ENCODE results near the gene MACC1.

DNA sequence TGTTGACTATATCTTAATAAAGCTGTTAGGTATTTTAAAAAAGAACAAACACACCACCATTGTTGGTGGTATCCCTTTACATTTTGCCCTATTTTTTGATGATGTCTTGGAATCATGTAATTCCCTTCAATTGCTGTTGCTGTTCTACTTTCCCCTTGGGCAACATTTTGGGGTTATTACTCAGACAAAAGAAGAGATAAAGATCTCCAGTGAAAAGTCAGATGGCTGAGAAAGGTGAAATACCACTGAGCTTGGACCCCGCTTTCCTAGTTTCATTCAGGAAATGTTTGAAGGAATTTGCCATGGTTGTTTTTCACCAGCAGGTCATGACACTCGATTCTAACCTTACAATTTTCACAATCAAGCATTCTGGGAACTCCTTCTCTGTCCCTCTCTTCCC, 84.6 kb downstream of the MACC1 start:
- no peak for TF ChIP-seq SP1 (IDR thresholded peaks at IDR 0.05)
- TF ChIP-seq, protein P1, sequence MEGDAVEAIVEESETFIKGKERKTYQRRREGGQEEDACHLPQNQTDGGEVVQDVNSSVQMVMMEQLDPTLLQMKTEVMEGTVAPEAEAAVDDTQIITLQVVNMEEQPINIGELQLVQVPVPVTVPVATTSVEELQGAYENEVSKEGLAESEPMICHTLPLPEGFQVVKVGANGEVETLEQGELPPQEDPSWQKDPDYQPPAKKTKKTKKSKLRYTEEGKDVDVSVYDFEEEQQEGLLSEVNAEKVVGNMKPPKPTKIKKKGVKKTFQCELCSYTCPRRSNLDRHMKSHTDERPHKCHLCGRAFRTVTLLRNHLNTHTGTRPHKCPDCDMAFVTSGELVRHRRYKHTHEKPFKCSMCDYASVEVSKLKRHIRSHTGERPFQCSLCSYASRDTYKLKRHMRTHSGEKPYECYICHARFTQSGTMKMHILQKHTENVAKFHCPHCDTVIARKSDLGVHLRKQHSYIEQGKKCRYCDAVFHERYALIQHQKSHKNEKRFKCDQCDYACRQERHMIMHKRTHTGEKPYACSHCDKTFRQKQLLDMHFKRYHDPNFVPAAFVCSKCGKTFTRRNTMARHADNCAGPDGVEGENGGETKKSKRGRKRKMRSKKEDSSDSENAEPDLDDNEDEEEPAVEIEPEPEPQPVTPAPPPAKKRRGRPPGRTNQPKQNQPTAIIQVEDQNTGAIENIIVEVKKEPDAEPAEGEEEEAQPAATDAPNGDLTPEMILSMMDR (IDR thresholded peaks at IDR 0.05; ENCODE audit: low read depth, low read length, missing input control), result no peak
- no peak for TF ChIP-seq TAF1 (conservative IDR thresholded peaks at IDR 0.05)
- no peak for TF ChIP-seq GABPA (IDR thresholded peaks at IDR 0.05 in 1 of 2, conservative IDR thresholded peaks at IDR 0.05 in 1 of 2)
- TF ChIP-seq MAX (IDR thresholded peaks at IDR 0.05), result no peak
- no peak for TF ChIP-seq RXRA (IDR thresholded peaks at IDR 0.05)
- no peak for TF ChIP-seq EGR1 (IDR thresholded peaks at IDR 0.05; ENCODE audit: low read depth in 2 of 2)
- no peak for TF ChIP-seq HNF4A (conservative IDR thresholded peaks at IDR 0.05)
- TF ChIP-seq, protein P2, sequence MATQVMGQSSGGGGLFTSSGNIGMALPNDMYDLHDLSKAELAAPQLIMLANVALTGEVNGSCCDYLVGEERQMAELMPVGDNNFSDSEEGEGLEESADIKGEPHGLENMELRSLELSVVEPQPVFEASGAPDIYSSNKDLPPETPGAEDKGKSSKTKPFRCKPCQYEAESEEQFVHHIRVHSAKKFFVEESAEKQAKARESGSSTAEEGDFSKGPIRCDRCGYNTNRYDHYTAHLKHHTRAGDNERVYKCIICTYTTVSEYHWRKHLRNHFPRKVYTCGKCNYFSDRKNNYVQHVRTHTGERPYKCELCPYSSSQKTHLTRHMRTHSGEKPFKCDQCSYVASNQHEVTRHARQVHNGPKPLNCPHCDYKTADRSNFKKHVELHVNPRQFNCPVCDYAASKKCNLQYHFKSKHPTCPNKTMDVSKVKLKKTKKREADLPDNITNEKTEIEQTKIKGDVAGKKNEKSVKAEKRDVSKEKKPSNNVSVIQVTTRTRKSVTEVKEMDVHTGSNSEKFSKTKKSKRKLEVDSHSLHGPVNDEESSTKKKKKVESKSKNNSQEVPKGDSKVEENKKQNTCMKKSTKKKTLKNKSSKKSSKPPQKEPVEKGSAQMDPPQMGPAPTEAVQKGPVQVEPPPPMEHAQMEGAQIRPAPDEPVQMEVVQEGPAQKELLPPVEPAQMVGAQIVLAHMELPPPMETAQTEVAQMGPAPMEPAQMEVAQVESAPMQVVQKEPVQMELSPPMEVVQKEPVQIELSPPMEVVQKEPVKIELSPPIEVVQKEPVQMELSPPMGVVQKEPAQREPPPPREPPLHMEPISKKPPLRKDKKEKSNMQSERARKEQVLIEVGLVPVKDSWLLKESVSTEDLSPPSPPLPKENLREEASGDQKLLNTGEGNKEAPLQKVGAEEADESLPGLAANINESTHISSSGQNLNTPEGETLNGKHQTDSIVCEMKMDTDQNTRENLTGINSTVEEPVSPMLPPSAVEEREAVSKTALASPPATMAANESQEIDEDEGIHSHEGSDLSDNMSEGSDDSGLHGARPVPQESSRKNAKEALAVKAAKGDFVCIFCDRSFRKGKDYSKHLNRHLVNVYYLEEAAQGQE (IDR thresholded peaks at IDR 0.05), result no peak
- TF ChIP-seq ATF3 (IDR thresholded peaks at IDR 0.05), result no peak
- no peak for TF ChIP-seq RAD21 (IDR thresholded peaks at IDR 0.05)
- no peak for TF ChIP-seq FOXA1 (IDR thresholded peaks at IDR 0.05)
- no peak for TF ChIP-seq YY1 (IDR thresholded peaks at IDR 0.05)

All from liver (tissue), 3 donors.